MCF 10A (cell line): Measurements from ENCODE around the gene HDGFL2. TPM values are rescaled to one million over a fixed set of nuclear protein-coding genes. Genes with fewer than 3 reads are reported as not detected.

Source experiments
- BruUV-seq: library from RNA; stranded (reverse); fragments of 400-500 nt; replicated peaks from 2 replicates; lab custom pipeline; 2021; lab: Mats Ljungman, UMichigan
- CTCF ChIA-PET: fragments of 300-600 bp; sonication (Branson Sonifier 250); formaldehyde crosslinking; extraction: SDS; loops from one replicate; lab custom pipeline; 2021; ENCODE audit warnings: antibody characterized with exemption, inconsistent platforms; lab: Yijun Ruan, JAX
- POLR2A ChIA-PET: fragments of 300-600, 350-650 bp; sonication (Branson Sonifier 250); formaldehyde crosslinking; extraction: SDS; loops from one replicate; lab custom pipeline; 2020; ENCODE audit warnings: antibody characterized with exemption, inconsistent platforms; lab: Yijun Ruan, JAX
- DNase-seq: peaks from one replicate; pipeline ENCODE4 v3.0.0-alpha.2; 2018; ENCODE audit not compliant: unreplicated experiment
- H3K27ac Mint-ChIP-seq: one replicate; pipeline ENCODE4 v1.8.0; 2022; ENCODE audit warnings: mild to moderate bottlenecking, low read depth, mixed read lengths; ENCODE audit not compliant: unreplicated experiment
- H3K27me3 Mint-ChIP-seq: one replicate; pipeline ENCODE4 v1.8.0; 2022; ENCODE audit warnings: mixed read lengths; ENCODE audit not compliant: insufficient read depth, unreplicated experiment
- H3K36me3 Mint-ChIP-seq: one replicate; pipeline ENCODE4 v1.8.0; 2022; ENCODE audit warnings: mild to moderate bottlenecking, moderate library complexity, mixed read lengths; ENCODE audit not compliant: insufficient read depth, unreplicated experiment
- H3K4me1 Mint-ChIP-seq: one replicate; pipeline ENCODE4 v1.8.0; 2022; ENCODE audit warnings: mixed read lengths; ENCODE audit not compliant: insufficient read depth, unreplicated experiment
- H3K4me3 Mint-ChIP-seq: one replicate; pipeline ENCODE4 v1.8.0; 2022; ENCODE audit warnings: mild to moderate bottlenecking, moderate library complexity, mixed read lengths; ENCODE audit not compliant: unreplicated experiment
- H3K9me3 Mint-ChIP-seq: one replicate; pipeline ENCODE4 v1.8.0; 2022; ENCODE audit warnings: mixed read lengths; ENCODE audit not compliant: unreplicated experiment
- CTCF ChIP-seq: fragments of 200-600 bp; IDR thresholded peaks from one replicate; pipeline ENCODE4 v1.8.0; 2022; ENCODE audit warnings: antibody characterized with exemption, mild to moderate bottlenecking; ENCODE audit not compliant: unreplicated experiment
- intact Hi-C: fragments of 100-400 bp; cut with micrococcal nuclease; formaldehyde crosslinking; loops from 2 replicates; pipeline ENCODE4 v1.14.1; 2022
- total RNA-seq: library from RNA; stranded (reverse); gene quantifications from 2 replicates; pipeline ENCODE4 v1.2.3, GENCODE V29; 2022

The HDGFL2 gene
- total RNA-seq, 1 experiment from 2014 or later = 46.3 TPM

DNA sequence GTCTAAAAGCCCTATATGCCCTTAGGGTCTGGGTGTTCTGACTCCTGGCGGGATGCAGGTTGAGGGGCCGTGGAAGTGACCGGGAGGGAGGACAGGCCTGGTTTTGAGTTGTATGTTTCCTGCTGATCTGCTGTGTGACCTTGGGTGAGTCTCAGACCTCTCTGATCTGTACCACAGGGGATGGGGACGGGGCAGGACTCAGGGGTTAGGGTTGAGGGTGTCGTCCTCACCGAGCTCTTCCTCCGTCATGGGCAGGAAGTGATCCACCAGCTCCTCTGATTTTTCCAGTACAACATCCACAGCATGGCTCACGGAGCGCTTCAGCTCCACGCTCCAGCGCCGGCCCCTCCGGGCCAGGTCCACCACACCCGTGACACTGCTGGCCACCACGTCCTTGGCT, 56.7 kb downstream of the HDGFL2 start:
- ChIA-PET CTCF (interaction anchor here (0.6 kb wide), 1 partner anchor 384 kb away, joined by 3 read pairs; no protein-coding TSS in a partner anchor), POLR2A (interaction anchor here (1.0 kb wide), 1 partner anchor 12 kb away, joined by 3 read pairs; no protein-coding TSS in a partner anchor)
- no TSS peak for BruUV-seq
- H3K9me3 Mint-ChIP-seq = no peaks in the 10 kb centered on the region
- no peaks in the 10 kb centered on the region for H3K36me3 Mint-ChIP-seq
- H3K27ac Mint-ChIP-seq = no peak overlapping the region
- no peak for TF ChIP-seq CTCF
- intact Hi-C loops = no loop called here
- DNase-seq = no peak
- no peaks in the 10 kb centered on the region for H3K4me1 Mint-ChIP-seq
- H3K4me3 Mint-ChIP-seq = no peak overlapping the region
- H3K27me3 Mint-ChIP-seq = peaks cover 12% of the 10 kb centered on the region

DNA sequence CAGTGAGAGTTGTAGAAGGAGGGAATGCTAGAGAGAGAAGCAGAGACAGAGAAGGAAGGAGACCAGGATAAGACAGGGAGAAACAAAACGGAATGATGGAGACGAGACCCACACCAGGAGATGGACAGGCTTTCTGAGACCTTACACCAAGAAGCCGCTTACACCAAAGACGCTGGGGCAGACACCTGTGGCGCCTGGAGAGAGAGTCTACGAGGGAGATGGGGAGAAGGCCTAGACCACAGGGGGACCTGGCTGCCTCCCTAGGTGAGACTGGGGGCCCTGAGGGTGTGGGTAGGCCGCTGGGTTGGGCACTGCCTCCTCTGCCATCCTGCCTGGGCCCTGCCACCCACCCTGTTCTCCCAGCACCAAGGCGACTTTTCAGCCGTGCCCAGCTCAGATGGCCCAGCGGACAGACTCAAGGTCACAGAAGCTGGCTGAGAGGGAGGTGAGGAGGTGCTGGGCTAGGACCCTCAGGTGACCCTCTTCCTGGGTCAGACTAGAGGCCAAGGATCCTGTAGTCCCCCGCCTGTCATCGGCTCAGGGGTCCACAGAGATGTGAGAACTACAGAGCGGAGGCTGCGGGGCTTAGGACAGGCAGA, 57.9 kb downstream of the HDGFL2 start:
- CTCF ChIA-PET = interaction anchor here (0.7 kb wide), 1 partner anchor 258 kb away, joined by 3 read pairs; no protein-coding TSS in a partner anchor
- H3K4me1 Mint-ChIP-seq = no peaks in the 10 kb centered on the region
- POLR2A ChIA-PET = no interaction called here
- intact Hi-C loops = no loop called here
- no TSS peak for BruUV-seq
- H3K27ac Mint-ChIP-seq = no peak overlapping the region
- DNase-seq = no peak
- TF ChIP-seq CTCF = no peak
- H3K4me3 Mint-ChIP-seq = no peak overlapping the region
- peaks cover 12% of the 10 kb centered on the region for H3K27me3 Mint-ChIP-seq
- H3K9me3 Mint-ChIP-seq = no peaks in the 10 kb centered on the region
- H3K36me3 Mint-ChIP-seq = no peaks in the 10 kb centered on the region

DNA sequence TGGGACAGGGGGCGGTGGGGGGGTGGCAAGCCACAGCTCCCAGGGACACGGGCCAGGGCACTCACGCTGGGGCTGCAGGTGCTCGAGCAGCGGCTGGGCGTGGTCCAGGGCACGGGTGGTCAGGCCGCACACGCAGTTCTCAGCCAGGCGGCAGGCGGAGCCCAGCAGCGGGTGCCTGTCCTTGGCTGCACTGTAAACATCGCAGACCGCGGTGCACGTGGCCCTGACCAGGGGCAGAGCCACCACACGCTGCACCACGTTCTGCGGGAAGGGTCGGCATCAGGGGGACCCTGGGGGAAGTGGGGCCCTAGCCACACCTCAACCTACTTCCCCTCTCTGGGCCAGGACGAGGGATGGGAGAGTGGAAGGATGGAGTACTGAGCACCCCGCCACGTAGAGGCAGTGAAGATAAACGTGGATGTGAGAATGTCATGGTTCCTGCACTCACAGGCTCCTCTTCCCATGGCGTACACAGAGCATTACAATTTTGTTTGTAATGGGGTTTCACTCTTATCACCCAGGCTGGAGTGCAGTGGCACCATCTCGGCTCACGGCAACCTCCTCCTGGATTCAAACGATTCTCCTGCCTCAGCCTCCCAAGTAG, 59.6 kb downstream of the HDGFL2 start:
- TF ChIP-seq CTCF = no peak
- Mint-ChIP-seq H3K27me3 (peaks cover 12% of the 10 kb centered on the region), H3K27ac (no peak overlapping the region), H3K9me3 (no peaks in the 10 kb centered on the region), H3K36me3 (no peaks in the 10 kb centered on the region), H3K4me3 (no peak overlapping the region), H3K4me1 (no peaks in the 10 kb centered on the region)
- ChIA-PET CTCF (interaction anchor here (1.1 kb wide), 1 partner anchor 8 kb away, joined by 5 read pairs; no protein-coding TSS in a partner anchor), POLR2A (interaction anchor here (0.7 kb wide), 1 partner anchor 78 kb away, joined by 4 read pairs; no protein-coding TSS in a partner anchor)
- DNase-seq = no peak
- no TSS peak for BruUV-seq
- intact Hi-C loops = no loop called here

DNA sequence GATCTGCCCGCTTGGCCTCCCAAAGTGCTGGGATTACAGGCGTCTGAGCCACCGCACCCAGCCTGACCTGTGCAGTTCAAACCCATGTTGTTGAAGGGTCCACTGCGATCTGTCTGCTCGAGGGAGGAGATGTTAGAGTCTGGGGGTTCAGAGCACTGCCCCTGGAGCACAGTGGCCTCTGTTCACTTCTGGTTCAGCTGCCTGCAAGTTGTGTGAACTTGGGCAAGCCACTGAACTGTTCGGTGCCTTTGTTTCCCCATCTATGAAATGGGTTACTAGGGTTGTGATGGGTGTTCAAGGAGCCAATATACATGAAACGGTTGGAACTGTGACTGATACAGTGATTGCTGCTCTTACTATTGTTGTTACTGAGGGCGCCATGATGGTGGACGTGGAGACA, 61.2 kb downstream of the HDGFL2 start:
- H3K4me1 Mint-ChIP-seq = no peaks in the 10 kb centered on the region
- H3K9me3 Mint-ChIP-seq = no peaks in the 10 kb centered on the region
- no peak for DNase-seq
- peaks cover 12% of the 10 kb centered on the region for H3K27me3 Mint-ChIP-seq
- TF ChIP-seq CTCF = no peak
- CTCF ChIA-PET = interaction anchor here (0.6 to 1.1 kb wide), 3 partner anchors 8 to 542 kb away, joined by 3 read pairs; no protein-coding TSS in a partner anchor
- no TSS peak for BruUV-seq
- intact Hi-C loops = no loop called here
- H3K4me3 Mint-ChIP-seq = no peak overlapping the region
- POLR2A ChIA-PET = no interaction called here
- no peaks in the 10 kb centered on the region for H3K36me3 Mint-ChIP-seq
- no peak overlapping the region for H3K27ac Mint-ChIP-seq
